ENCODE data around the gene BMAL2. TPM values are rescaled to one million over a fixed set of nuclear protein-coding genes. Genes with fewer than 3 reads are reported as not detected.

Gene BMAL2, protein sequence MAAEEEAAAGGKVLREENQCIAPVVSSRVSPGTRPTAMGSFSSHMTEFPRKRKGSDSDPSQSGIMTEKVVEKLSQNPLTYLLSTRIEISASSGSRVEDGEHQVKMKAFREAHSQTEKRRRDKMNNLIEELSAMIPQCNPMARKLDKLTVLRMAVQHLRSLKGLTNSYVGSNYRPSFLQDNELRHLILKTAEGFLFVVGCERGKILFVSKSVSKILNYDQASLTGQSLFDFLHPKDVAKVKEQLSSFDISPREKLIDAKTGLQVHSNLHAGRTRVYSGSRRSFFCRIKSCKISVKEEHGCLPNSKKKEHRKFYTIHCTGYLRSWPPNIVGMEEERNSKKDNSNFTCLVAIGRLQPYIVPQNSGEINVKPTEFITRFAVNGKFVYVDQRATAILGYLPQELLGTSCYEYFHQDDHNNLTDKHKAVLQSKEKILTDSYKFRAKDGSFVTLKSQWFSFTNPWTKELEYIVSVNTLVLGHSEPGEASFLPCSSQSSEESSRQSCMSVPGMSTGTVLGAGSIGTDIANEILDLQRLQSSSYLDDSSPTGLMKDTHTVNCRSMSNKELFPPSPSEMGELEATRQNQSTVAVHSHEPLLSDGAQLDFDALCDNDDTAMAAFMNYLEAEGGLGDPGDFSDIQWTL
- total RNA-seq: 9.8 TPM

DNA sequence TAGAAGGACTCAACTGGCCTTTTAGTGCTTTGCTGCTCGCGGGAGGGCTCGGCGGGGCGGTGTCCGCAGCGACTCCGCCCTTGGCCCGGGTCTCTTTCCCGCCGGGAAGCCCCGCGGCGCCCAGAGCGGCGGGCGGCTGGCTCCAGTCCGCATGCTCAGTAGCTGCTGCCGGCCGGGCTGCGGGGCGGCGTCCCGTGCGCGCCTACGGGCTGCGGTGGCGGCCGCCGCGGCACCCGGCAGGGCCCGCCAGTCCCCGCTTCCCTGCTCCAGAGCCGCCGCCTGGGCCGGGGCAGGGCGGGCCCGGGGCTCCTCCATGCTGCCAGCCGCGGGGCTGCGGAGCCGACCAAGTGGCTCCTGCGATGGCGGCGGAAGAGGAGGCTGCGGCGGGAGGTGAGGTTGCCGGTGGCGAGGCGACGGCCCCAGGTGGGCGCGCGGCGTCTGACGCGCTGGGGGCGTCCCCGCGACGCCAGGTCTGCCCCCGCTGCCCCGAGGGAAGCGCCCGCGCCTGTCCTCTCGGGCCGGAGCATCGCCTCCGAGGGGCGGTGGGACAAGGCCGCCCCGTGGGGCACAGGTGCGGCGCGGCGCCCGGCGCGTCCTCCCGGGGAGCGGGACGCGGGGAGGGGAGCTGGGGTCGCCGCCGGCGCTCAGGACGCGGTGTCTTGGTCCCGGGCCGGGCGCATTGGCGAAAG is at the start of gene BMAL2:
BMAL2 (plus strand) TSS at position 123 of the 689 bp plus-strand sequence; CDS start at position 360, 237 bp downstream.
- no peak for DNase-seq (ENCODE audit: extremely low spot score in 2 of 2)
- H3K4me3 ChIP-seq: peak within 1 kb of the TSS; percentile 61 to 67
- H3K27me3 ChIP-seq: no peaks in the 10 kb centered on the region
- intact Hi-C loops (cut with DNase I): no loop called here
- no peaks in the 10 kb centered on the region for H3K9me3 ChIP-seq
- peaks cover 22% of the 10 kb centered on the region for H3K4me1 ChIP-seq
- H3K36me3 ChIP-seq: no peaks in the 10 kb centered on the region
- TF ChIP-seq POLR2A (IDR thresholded peaks at IDR 0.05) (no peak), POLR2AphosphoS5 (IDR thresholded peaks at IDR 0.05; ENCODE audit: insufficient read depth in 1 of 2, low read depth in 1 of 2) (no peak)
- H3K27ac ChIP-seq: peak within 1 kb of the TSS; percentile 60

DNA sequence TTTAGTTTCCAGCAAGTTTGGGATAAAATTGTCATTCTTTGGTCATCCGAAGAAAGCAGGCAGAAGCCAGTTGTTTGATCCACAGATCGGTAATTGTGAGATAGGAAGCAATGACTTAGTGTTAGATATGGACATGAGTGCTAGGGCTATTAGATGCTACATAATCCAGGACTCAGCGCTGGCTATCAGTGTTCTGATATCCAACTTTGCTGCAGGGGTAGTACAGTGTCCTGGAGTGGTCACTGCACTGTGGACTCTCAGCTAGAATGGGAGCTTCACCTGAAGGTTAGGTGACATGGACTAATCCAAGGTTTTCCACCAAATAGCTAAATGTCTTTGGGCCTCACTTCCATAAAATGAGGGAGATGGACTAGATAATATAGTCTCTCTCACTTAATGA is 48.6 kb upstream of the BMAL2 start:
- peaks cover 41% of the 10 kb centered on the region for H3K4me1 ChIP-seq
- no peaks in the 10 kb centered on the region for H3K27me3 ChIP-seq
- no peaks in the 10 kb centered on the region for H3K36me3 ChIP-seq
- H3K9me3 ChIP-seq: no peaks in the 10 kb centered on the region
- no peak for DNase-seq (ENCODE audit: extremely low spot score in 2 of 2)
- TF ChIP-seq POLR2AphosphoS5 (IDR thresholded peaks at IDR 0.05; ENCODE audit: insufficient read depth in 1 of 2, low read depth in 1 of 2): no peak
- no peak for TF ChIP-seq POLR2A (IDR thresholded peaks at IDR 0.05)
- TF ChIP-seq, protein P1, sequence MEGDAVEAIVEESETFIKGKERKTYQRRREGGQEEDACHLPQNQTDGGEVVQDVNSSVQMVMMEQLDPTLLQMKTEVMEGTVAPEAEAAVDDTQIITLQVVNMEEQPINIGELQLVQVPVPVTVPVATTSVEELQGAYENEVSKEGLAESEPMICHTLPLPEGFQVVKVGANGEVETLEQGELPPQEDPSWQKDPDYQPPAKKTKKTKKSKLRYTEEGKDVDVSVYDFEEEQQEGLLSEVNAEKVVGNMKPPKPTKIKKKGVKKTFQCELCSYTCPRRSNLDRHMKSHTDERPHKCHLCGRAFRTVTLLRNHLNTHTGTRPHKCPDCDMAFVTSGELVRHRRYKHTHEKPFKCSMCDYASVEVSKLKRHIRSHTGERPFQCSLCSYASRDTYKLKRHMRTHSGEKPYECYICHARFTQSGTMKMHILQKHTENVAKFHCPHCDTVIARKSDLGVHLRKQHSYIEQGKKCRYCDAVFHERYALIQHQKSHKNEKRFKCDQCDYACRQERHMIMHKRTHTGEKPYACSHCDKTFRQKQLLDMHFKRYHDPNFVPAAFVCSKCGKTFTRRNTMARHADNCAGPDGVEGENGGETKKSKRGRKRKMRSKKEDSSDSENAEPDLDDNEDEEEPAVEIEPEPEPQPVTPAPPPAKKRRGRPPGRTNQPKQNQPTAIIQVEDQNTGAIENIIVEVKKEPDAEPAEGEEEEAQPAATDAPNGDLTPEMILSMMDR (IDR thresholded peaks at IDR 0.05): no peak
- H3K4me3 ChIP-seq: no peak overlapping the region
- H3K27ac ChIP-seq: peak overlapping the region; percentile 76
- intact Hi-C loops (cut with DNase I): no loop called here

DNA sequence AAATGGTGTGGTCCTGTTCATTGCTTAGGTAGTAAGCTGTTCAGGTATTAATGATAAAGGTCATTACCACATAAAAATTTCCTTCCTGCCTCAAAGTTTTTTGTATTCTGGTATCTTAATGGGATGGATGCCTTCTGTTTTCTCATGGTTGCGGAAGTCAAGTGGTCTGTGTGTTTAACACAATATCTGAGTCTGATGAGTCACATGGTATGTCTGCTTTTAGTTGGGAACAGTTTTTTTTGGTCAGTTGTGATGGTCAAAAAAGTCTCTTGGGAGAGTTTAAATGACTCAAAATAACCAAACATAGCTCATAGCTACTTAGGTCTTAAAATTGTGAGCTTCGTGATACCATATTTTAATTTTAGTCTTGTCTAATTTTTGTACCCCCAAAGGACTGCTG is 47.9 kb upstream of the BMAL2 start:
- DNase-seq (ENCODE audit: extremely low spot score in 2 of 2): no peak
- peak overlapping the region; percentile 76 for H3K27ac ChIP-seq
- intact Hi-C loops (cut with DNase I): no loop called here
- H3K9me3 ChIP-seq: no peaks in the 10 kb centered on the region
- no peaks in the 10 kb centered on the region for H3K27me3 ChIP-seq
- H3K4me1 ChIP-seq: peaks cover 33% of the 10 kb centered on the region
- no peak overlapping the region for H3K4me3 ChIP-seq
- TF ChIP-seq POLR2A (IDR thresholded peaks at IDR 0.05) (no peak), POLR2AphosphoS5 (IDR thresholded peaks at IDR 0.05; ENCODE audit: insufficient read depth in 1 of 2, low read depth in 1 of 2) (peak in 1 of 2 donors; percentile 70)
- TF ChIP-seq, protein P1 (IDR thresholded peaks at IDR 0.05): no peak
- H3K36me3 ChIP-seq: no peaks in the 10 kb centered on the region

DNA sequence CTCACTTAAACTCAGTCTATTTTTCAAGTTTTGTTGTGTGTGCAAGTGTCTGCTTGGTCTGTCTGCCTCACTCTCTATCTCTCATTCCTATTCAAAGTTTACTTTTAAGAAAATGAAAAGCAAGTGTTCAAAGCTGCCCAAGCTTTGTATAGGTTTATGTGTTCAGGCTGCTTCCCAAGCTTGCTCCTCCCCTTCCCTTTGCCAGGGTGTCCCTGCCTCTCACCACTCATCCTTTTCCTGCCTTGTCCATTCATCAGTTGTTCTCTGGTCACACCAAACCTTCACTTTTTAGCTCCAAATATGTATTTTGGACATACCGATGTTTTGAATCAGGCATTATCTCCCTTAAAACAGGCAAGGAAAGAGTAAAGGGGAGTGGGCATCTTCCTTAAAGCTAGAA is 47.2 kb upstream of the BMAL2 start:
- TF ChIP-seq POLR2A (IDR thresholded peaks at IDR 0.05): no peak
- TF ChIP-seq POLR2AphosphoS5 (IDR thresholded peaks at IDR 0.05; ENCODE audit: insufficient read depth in 1 of 2, low read depth in 1 of 2): no peak
- TF ChIP-seq, protein P1 (IDR thresholded peaks at IDR 0.05): no peak
- H3K4me1 ChIP-seq: peaks cover 32% of the 10 kb centered on the region
- intact Hi-C loops (cut with DNase I): no loop called here
- H3K27me3 ChIP-seq: no peaks in the 10 kb centered on the region
- H3K27ac ChIP-seq: peak overlapping the region; percentile 76
- H3K4me3 ChIP-seq: no peak overlapping the region
- no peak for DNase-seq (ENCODE audit: extremely low spot score in 2 of 2)
- H3K9me3 ChIP-seq: no peaks in the 10 kb centered on the region
- H3K36me3 ChIP-seq: no peaks in the 10 kb centered on the region

DNA sequence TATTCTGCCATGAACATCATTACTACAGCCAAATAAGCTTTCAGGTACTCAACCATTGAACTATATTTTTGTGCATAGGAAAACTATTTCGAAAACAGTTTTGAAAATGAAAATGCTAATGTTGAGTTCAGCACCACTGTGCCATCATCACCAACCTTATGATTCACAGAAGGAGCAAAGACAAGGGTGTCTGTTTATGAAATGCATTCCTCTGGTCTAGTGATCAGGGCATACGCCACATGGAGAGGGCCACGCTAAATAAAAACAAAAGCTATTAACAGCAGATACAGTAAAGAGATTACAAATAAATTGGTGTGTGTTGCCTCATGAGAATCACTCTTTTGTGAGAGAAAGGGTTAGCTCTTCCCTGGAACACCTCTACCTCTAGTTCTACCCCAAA is 43.2 kb upstream of the BMAL2 start:
- no peak overlapping the region for H3K4me3 ChIP-seq
- no peak for DNase-seq (ENCODE audit: extremely low spot score in 2 of 2)
- no peaks in the 10 kb centered on the region for H3K9me3 ChIP-seq
- TF ChIP-seq, protein P1 (IDR thresholded peaks at IDR 0.05): no peak
- no peak for TF ChIP-seq POLR2A (IDR thresholded peaks at IDR 0.05)
- no peak for TF ChIP-seq POLR2AphosphoS5 (IDR thresholded peaks at IDR 0.05; ENCODE audit: insufficient read depth in 1 of 2, low read depth in 1 of 2)
- intact Hi-C loops (cut with DNase I): no loop called here
- no peaks in the 10 kb centered on the region for H3K36me3 ChIP-seq
- H3K27me3 ChIP-seq: no peaks in the 10 kb centered on the region
- H3K27ac ChIP-seq: no peak overlapping the region
- peaks cover 37% of the 10 kb centered on the region for H3K4me1 ChIP-seq

Measured in vagina (tissue), 2 donors.